Right lung (tissue), 5 donors: Measurements from ENCODE around the gene IQCF5. TPM values are rescaled to one million over a fixed set of nuclear protein-coding genes. Genes with fewer than 3 reads are reported as not detected.
"Not testable (repeated sequence)": the region's sequence is repeated elsewhere in the genome, so short reads cannot be mapped to it uniquely, and the experiment has no call there.

Source experiments
- DNase-seq, 2 donors: peaks; one replicate each; pipeline ENCODE4 v3.0.0-alpha.2; 2013
- polyA plus RNA-seq, 5 donors: library from polyadenylated mRNA; unstranded; fragments of 120-200 nt; gene quantifications; one replicate each; pipeline versions ENCODE4 v1.2.1 to v1.2.3, GENCODE V29; 2013; ENCODE audit warnings: inconsistent platforms in 1 of 5, low replicate concordance in 1 of 5; ENCODE audit not compliant: insufficient read length in 5 of 5, insufficient read depth in 1 of 5

The IQCF5 gene
- polyA plus RNA-seq, 5 donors: not detected

DNA sequence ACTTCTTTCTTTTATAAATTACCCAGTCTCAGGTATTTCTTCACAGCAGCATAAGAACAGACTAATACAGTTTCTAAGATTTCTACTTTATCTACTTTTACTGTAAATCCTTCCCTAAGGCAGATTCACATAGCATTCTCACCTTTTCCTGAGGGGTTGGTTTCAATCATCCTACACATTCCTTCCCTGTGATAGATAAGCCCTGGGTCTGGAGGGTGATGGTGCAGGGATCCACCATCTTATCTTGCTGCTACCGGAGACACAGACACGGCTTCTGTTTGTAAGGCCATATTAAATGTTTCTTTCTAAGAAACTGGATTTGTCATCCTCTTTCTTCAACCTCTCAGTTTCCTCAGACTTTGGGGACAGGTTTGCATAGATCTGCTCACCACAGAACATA is 6.1 kb downstream of the IQCF5 start:
- DNase-seq: no peak

DNA sequence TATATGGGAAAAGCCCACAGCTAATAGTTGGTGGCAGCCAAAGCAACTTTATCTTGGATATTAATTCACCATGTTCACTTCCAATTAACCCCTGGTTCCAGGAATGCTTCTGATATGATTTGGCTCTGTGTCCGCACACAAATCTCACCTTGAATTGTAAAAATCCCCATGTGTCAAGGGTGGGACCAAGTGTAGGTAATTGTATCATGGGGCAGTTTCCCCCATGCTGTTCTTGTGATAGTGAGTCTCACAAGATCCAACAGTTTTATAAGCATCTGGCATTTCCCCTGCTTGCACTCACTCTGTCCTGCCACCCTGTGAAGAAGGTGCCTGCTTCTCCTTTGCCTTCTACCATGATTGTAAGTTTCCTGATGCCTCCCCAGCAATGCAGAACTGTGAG is 6.5 kb downstream of the IQCF5 start:
- DNase-seq: not testable (repeated sequence)

DNA sequence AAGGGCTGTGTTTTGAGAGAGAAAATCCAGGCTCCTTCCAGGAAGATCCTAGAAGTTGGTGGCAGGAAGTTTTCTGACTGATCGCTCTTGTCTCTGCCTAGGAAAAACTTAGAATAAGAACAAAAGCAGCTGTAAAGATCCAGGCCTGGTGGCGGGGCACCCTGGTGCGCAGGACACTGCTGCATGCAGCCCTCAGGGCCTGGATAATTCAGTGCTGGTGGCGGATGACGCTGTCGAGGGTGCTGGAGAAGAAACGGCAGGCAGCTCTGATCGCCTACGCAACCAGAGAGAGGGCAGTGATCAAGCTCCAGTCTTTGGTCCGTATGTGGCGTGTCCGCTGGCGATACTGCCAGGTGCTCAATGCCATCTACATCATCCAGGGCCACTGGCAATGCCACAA is 12.5 kb downstream of the IQCF5 start:
- no peak for DNase-seq

DNA sequence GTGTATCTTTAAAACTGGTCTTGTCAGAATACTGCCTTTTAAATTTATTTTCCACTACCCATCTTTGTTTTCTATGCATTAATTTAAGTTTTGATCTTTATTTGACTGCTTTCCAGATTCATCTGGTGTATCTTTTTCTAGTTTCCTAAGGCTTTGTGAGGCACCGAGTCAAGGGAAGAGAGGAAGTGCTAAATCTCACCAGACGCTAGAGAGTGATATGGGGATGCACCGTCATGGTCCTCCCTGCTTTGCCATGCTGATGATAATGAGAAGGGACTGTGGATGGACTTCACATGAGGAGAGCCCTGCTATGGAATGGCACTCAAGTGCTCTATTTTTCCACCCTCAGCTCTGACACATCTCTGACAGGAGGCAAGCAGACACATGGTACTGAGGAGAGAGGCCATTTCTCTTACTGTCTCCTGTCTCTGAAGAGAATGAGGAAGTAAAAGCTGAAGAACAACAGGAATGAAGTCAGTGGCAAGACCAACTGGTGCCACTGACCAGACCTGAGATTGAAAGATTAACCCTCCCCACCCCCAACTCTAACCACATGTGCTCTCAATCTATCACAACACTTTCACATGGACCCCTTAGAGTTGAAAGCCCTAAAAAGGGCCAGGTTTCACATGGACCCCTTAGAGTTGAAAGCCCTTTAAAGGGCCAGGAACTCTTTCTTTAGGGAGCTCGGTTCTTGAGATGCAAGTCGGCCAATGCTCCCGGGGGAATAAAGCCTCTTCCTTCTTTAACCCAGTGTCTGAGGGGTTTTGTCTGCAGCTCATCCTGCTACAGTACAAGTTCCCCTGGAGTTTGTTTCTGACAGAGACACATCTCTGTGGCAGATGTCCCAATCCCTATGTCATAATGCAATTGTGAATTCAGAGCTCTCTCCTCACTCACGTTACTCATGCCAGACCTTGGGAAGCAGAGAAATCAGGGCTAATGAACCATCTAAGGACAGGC is 14.4 kb downstream of the IQCF5 start, which contains the start of gene IQCF2:
TSS of gene IQCF2 (plus strand) at position 913 of the 963 bp plus-strand sequence. CDS start 52 bp downstream, outside the sequence.
- no peak for DNase-seq

DNA sequence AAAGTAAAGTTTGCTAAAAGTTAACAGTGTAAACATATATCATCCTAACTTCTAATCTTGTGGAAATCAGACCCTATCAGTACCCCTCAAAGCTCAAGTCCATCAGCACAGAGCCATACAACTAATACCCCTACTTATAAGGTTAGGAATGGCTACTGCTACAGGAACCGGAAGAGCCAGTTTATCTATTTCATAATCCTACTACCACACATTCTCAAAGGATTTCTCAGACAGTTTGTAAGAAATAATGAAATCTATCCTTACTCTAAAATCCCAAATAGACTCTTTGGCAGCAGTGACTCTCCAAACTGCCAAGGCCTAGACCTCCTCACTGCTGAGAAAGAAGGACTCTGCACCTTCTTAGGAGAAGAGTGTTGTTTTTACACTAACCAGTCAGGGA is 20.0 kb downstream of the IQCF5 start:
- not testable (repeated sequence) for DNase-seq

DNA sequence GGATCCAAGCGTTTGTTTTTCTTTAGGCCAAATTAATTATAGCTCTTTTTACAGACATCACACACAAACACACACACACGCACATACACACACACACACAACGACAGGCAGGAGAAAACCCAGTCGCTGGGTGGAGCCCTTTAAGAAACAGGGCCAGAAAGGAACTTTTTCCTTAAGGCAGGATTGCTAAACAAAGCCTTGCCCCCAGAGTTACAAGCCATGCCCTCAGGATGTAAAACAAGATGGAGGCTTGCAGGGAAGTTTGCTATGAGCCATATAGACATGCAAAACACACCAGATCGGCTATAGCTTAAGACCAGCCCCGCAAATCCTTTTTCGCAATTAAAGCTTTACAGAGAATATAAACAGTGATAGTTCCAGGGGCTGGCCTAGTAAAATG is 30.3 kb downstream of the IQCF5 start:
- no peak for DNase-seq

DNA sequence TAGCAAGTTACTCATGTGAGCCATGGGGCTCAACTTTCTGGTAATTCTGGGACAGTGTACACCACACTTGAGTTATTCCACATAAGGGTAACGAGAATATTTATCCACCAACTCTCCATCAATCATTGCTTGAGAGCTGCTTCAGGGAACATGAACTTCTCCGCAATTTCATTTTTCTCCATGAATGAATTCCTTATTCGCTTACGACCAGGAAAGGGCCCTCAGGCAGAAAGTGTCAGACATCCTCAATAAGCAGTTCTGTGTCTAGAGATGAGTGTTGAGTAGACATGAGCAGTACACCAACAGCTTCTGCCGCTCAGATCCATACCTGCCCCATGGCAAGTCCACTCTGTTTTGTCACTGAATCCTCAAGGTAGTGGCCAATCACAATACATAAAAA is 38.8 kb downstream of the IQCF5 start:
- DNase-seq: no peak

DNA sequence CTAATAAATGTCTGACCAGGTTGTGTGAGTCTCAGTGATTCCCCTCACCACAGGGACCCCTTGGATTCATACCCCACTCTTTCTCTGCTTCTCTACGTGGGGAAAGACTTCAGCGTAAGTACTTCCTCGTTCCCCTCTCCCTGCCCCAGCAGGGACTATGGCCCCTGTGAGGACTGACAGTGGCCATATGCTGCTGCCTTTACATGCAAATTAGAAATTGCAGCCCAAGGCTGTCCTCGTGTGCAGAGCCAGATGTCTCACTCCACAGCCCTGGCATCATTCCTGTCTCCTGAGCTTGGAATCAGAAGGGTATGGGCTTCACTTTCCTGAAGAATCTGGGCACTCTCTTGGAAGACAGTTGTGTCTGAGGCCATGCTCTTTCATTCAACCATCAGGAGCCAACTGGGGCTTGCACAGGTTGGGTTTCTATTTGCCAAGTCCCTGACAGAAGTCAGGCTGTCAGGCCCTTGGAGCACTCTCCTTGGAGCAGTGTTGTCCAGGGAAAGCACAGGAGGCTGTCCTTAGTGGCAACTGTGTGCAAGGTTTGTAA is 44.5 kb downstream of the IQCF5 start:
- no peak for DNase-seq

DNA sequence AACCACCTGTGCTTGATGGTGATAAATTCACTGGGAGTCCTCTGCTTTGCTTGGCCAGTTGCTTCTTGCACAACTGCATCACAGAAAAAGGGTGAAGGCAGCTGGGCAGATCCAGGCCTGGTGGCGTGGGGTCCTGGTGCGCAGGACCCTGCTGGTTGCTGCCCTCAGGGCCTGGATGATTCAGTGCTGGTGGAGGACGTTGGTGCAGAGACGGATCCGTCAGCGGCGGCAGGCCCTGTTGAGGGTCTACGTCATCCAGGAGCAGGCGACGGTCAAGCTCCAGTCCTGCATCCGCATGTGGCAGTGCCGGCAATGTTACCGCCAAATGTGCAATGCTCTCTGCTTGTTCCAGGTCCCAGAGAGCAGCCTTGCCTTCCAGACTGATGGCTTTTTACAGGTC is 45.1 kb downstream of the IQCF5 start:
- DNase-seq: no peak

DNA sequence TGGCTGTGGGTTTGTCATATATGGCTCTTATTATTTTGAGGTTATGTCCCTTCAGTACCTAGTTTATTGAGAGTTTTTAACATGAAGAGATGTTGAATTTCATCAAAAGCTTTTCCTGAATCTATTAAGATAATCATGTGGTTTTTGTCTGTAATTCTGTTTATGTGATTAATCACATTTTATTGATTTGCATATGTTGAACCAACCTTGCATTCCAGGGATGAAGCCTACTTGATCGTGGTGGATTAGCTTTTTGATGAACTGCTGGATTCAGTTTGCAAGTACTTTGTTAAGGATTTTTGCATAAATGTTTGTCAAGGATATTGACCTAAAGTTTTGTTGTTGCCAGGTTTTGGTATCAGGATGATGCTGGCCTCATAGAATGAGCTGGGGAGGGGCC is 47.1 kb downstream of the IQCF5 start:
- DNase-seq: no peak

Other genes starting within 250 kb of the IQCF5 start
- gene TEX264, start 204.3 kb downstream of the IQCF5 start, polyA plus RNA-seq: 10 to 100 TPM; 32.4 to 41.7 (median 36.9) TPM
- gene GRM2, start 168.5 kb downstream of the IQCF5 start, polyA plus RNA-seq: 1 to 10 TPM in 2 of 5 donors, under 1 TPM in 3; 0.58 to 1.3 (median 0.89) TPM
- gene IQCF6, start 96.4 kb downstream of the IQCF5 start, polyA plus RNA-seq: not detected
- gene IQCF2, start 14.0 kb downstream of the IQCF5 start, polyA plus RNA-seq: not detected
- gene IQCF1, start 27.8 kb upstream of the IQCF5 start, polyA plus RNA-seq: under 1 TPM in 1 of 5 donors, not detected in 4; 0.15 TPM
- 10 to 100 TPM; 13.4 to 26.3 (median 18.9) TPM for gene RRP9, start 66.3 kb upstream of the IQCF5 start, polyA plus RNA-seq
- gene PARP3, start 66.8 kb upstream of the IQCF5 start, polyA plus RNA-seq: 10 to 100 TPM; 16.3 to 24.2 (median 20.1) TPM
- under 1 TPM; 0.18 to 0.38 (median 0.28) TPM for gene GPR62, start 79.8 kb upstream of the IQCF5 start, polyA plus RNA-seq
- gene PCBP4, start 91.9 kb upstream of the IQCF5 start, polyA plus RNA-seq: 10 to 100 TPM; 35.7 to 67.3 (median 47.7) TPM
- 10 to 100 TPM; 43.4 to 52.4 (median 50.6) TPM for gene ABHD14B, start 98.4 kb upstream of the IQCF5 start, polyA plus RNA-seq
- gene ABHD14A, start 99.5 kb upstream of the IQCF5 start, polyA plus RNA-seq: 10 to 100 TPM; 19.3 to 33.6 (median 23.2) TPM
- gene ACY1, start 107.9 kb upstream of the IQCF5 start, polyA plus RNA-seq: 10 to 100 TPM; 28.7 to 43.1 (median 37.4) TPM
- gene RPL29, start 120.3 kb upstream of the IQCF5 start, polyA plus RNA-seq: 1,000 to 10,000 TPM; 1,885 to 2,503 (median 1,910) TPM
- gene DUSP7, start 181.0 kb upstream of the IQCF5 start, polyA plus RNA-seq: 10 to 100 TPM; 17.4 to 24.2 (median 22.2) TPM